Rectal smooth muscle tissue (tissue), 1 donor: ENCODE results near the gene GLYR1.

Experiments
- H3K27ac ChIP-seq: one replicate; pipeline ENCODE4 v1.7.0; 2013; ENCODE audit warnings: low read depth, low read length, inconsistent platforms
- H3K27me3 ChIP-seq: one replicate; pipeline ENCODE4 v1.7.0; 2013; ENCODE audit warnings: low read length; ENCODE audit not compliant: control insufficient read depth, insufficient read depth
- H3K36me3 ChIP-seq: one replicate; pipeline ENCODE4 v1.7.0; 2013; ENCODE audit warnings: low read length; ENCODE audit not compliant: control insufficient read depth, insufficient read depth
- H3K4me1 ChIP-seq: one replicate; pipeline ENCODE4 v1.7.0; 2013; ENCODE audit warnings: low read length; ENCODE audit not compliant: control insufficient read depth, insufficient read depth
- H3K4me3 ChIP-seq: one replicate; pipeline ENCODE4 v1.7.0; 2013; ENCODE audit warnings: low read length
- H3K9ac ChIP-seq: one replicate; pipeline ENCODE4 v1.7.0; 2013; ENCODE audit warnings: low read length

Gene GLYR1

DNA sequence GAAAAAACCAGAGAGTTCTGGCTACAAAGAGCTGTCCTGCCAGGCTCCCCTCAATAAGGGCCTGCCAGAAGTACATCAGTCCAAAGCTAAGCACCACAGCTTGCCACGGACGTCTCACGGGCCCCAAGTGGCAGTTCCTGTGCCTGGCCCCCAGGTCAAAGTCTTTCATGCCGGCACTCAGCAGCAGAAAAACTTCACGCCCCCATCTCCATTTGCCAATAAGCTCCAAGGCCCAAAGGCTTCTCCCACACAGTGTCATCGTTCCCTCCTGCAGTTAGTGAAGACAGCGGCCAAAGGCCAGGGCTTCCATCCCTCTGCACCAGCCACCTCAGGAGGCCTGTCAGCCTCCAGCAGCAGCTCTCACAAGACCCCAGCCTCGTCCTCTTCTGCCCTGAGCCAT lies 27.6 kb upstream of the GLYR1 start:
- Histone ChIP-seq H3K4me3 (no peak overlapping the region), H3K27ac (no peak overlapping the region), H3K4me1 (no peaks in the 10 kb centered on the region), H3K9ac (no peak overlapping the region), H3K36me3 (peaks cover 53% of the 10 kb centered on the region), H3K27me3 (no peaks in the 10 kb centered on the region)

DNA sequence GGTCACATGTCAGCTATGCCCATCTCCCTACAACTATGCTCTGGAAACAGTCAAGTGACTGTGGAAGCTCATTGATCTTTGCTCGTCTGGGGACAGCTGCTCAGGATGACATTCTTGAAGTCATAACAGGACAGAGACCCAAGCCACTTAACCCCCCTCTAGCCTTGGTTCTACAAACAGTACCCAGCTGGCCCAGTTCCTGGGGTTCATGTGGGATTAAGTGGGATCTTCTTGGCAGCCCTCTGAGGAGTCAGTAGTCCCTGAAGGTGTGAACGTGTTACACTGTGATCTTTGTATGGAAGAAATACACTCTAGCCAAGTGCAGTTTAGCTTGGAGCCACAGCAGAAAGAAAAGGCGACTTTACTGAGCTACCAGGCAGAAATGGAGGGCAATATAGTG lies 26.0 kb upstream of the GLYR1 start:
- Histone ChIP-seq H3K9ac (no peak overlapping the region), H3K27me3 (no peaks in the 10 kb centered on the region), H3K36me3 (peaks cover 44% of the 10 kb centered on the region), H3K27ac (no peak overlapping the region), H3K4me1 (no peaks in the 10 kb centered on the region), H3K4me3 (no peak overlapping the region)

DNA sequence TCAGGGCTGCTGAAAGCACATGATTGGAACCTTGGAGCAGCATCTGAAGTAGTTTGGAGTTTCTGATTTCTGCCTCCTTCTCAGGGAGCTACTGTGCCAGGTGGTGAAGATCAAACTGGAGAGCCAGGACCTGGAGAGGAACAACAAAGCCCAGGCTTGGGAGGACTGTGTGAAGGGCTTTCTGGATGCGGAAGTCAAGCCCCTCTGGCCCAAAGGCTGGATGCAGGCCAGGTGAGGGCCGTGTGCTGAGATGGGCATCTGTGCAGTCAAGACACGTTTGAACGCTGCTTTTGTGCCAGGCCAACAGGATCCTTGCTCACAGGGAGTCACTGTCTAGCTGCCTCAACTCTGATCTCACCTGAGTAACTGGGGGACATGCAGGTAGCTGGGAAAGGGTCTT lies 24.0 kb upstream of the GLYR1 start:
- Histone ChIP-seq H3K4me1 (no peaks in the 10 kb centered on the region), H3K4me3 (no peak overlapping the region), H3K36me3 (peaks cover 30% of the 10 kb centered on the region), H3K27ac (no peak overlapping the region), H3K9ac (no peak overlapping the region), H3K27me3 (no peaks in the 10 kb centered on the region)

DNA sequence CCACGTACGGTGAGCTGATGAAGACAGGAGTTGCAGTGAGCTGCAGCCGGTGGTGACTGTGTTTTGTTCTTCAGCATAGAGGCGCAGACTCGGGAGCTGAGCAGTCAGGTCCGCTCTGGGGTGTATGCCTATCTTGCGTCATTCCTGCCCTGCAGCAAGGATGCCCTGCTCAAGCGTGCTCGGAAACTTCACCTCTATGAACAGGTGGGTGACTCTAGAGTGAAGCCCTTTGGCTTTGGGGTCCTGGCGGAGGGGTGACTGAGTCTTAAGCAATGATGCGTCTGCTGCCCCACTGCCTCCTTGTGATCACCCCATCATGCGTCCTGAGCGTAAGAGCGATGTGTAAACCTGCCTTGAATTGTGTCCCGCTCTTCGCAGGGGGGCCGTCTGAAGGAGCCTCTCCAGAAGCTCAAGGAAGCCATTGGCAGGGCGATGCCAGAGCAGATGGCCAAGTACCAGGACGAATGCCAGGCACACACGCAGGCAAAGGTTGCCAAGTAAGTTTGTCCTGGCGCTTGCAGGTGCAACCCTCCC lies 23.1 kb upstream of the GLYR1 start:
- no peak overlapping the region for H3K27ac ChIP-seq
- no peaks in the 10 kb centered on the region for H3K4me1 ChIP-seq
- H3K4me3 ChIP-seq: no peak overlapping the region
- no peaks in the 10 kb centered on the region for H3K27me3 ChIP-seq
- peaks cover 26% of the 10 kb centered on the region for H3K36me3 ChIP-seq
- H3K9ac ChIP-seq: no peak overlapping the region

DNA sequence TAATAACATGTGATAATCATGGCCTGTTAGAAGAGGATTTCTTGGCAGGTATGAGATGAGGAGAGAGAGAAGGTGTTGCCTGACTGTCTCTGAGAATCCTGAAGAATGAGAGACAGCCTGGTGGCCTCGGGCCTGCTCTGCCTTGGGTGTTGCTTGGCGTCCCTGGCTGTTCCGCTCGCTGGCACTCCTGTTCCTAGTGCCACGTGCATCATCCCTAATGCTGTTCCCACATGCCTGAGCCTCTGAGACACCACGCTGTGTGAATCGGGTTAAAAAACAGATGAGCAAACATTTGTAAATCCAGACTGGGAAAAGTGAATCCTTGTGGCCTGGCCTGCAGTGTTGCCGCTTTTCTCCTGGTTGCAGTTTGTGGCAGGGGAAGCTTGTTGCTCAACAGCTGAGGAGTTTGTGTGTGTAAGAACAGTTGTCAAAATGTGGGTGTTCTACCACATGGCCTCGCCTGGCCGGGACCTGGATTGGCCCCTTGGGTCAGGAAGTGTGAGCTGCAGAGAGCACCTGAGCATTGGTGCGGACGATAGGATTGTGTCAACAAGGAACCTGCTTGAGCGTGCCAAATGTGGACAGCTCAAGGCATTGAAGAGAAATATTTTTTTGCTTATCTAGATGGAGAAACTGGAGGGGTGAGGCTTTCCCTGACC lies 22.2 kb upstream of the GLYR1 start:
- Histone ChIP-seq H3K27me3 (no peaks in the 10 kb centered on the region), H3K27ac (no peak overlapping the region), H3K4me3 (no peak overlapping the region), H3K36me3 (peaks cover 21% of the 10 kb centered on the region), H3K9ac (no peak overlapping the region), H3K4me1 (no peaks in the 10 kb centered on the region)

DNA sequence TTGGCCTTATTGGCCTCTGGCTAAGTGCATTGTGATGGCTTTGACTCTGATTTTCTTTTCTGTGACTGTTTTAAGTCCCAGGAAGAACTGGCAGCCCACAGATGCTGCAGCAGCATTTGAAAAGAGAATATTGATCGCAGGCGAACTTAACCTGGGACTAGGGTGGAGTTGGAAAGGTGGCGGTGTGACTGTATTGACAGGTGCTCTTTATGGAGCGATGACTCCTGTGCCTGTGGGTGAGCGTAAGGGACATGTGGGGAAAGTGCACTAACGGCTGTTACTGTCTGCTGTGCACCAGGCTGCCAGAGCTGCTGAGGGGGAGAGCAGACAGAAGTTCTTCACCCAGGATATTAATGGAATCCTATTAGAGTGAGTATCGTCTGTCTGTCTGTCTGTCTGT lies 21.4 kb upstream of the GLYR1 start:
- no peaks in the 10 kb centered on the region for H3K27me3 ChIP-seq
- H3K9ac ChIP-seq: no peak overlapping the region
- H3K4me1 ChIP-seq: no peaks in the 10 kb centered on the region
- no peak overlapping the region for H3K4me3 ChIP-seq
- H3K27ac ChIP-seq: no peak overlapping the region
- H3K36me3 ChIP-seq: peaks cover 13% of the 10 kb centered on the region

DNA sequence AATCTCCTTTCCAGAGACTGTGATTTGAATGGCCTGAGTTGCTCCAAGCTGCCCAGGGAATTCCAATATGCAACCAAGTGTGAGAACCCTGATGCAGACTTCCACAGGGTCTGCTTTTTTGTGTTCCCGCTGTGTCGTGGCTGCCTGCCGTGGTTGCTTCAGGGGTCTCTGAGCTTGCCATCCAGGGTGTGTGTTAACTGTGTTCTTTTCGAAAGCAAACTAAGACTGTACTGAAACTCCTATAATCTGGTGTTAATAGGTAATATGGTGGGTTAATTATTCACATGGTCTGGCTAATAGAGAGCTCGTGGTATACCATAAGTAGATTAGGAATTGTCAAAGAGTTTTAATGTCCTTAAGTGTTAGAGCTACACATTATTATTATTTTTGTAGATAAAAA lies 20.9 kb upstream of the GLYR1 start:
- no peak overlapping the region for H3K27ac ChIP-seq
- H3K36me3 ChIP-seq: peaks cover 9% of the 10 kb centered on the region
- H3K9ac ChIP-seq: no peak overlapping the region
- no peaks in the 10 kb centered on the region for H3K27me3 ChIP-seq
- no peak overlapping the region for H3K4me3 ChIP-seq
- H3K4me1 ChIP-seq: no peaks in the 10 kb centered on the region

DNA sequence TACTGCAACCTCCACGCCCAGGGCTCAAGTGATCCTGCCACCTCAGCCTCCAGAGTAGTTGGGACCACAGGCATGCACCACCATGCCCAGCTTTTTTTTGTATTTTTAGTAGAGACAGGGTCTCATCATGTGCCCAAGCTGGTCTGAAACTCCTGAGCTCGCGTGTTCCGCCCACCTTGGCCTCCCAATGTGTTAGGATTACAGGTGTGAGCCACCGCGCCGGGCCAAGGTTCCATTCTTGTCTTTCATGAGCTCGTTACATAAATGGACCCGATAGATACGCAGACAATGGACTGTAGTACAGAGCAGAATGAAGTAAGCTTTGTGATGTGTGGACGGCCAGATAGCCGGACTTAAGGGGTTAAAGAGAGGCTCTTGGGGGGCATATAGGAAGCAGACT lies 19.5 kb upstream of the GLYR1 start:
- H3K9ac ChIP-seq: no peak overlapping the region
- H3K36me3 ChIP-seq: peaks cover 4% of the 10 kb centered on the region
- H3K4me1 ChIP-seq: no peaks in the 10 kb centered on the region
- no peaks in the 10 kb centered on the region for H3K27me3 ChIP-seq
- no peak overlapping the region for H3K4me3 ChIP-seq
- no peak overlapping the region for H3K27ac ChIP-seq

DNA sequence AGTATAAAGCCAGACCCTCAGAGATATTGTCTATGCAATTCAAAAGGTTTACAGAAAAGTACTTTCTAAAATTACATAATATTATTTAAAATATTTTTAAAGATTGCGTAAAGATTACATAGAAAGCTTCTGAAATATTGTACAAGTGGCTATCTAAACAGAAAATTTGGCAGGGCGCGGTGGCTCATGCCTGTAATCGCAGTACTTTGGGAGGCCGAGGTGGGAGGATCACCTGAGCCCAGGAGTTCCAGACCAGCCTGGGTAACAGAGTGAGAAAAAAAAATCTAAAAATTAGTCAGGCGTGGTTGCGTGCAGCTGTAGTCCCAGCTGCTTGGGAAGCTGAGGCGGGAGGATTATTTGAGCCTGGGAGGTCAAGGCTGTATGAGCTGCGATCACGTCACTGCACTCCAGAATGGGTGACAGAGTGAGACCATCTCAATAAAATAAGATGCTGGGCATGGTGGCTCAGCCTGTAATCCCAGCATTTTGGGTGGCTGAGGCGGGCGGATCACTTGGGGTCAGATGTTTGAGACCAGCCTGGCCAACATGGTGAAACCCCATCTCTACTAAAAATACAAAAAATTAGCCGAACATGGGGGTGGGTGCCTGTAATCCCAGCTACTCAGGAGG lies 18.3 kb upstream of the GLYR1 start:
- Histone ChIP-seq H3K36me3 (peaks cover 11% of the 10 kb centered on the region), H3K4me3 (no peak overlapping the region), H3K4me1 (no peaks in the 10 kb centered on the region), H3K9ac (no peak overlapping the region), H3K27me3 (no peaks in the 10 kb centered on the region), H3K27ac (no peak overlapping the region)

DNA sequence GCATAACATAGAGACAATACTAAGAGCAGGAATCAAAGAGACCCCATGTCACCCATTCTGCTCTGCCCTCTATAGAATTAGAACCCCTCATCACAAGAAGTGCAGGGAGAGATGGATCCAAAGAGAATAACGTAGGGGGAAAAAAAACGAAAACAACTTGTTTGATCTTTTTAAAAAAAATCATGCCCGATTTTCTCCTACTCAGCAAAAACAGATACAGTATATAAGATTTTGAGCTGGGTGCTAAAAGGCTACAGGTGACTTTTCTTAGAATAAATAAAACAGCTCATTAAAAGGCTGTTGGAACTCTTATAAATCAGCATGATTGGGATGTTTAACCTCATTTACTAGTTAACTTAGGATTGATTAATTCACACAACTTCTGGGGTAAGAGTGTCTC lies 17.6 kb upstream of the GLYR1 start:
- no peaks in the 10 kb centered on the region for H3K27me3 ChIP-seq
- peaks cover 17% of the 10 kb centered on the region for H3K36me3 ChIP-seq
- no peak overlapping the region for H3K27ac ChIP-seq
- H3K4me3 ChIP-seq: no peak overlapping the region
- no peak overlapping the region for H3K9ac ChIP-seq
- H3K4me1 ChIP-seq: no peaks in the 10 kb centered on the region

DNA sequence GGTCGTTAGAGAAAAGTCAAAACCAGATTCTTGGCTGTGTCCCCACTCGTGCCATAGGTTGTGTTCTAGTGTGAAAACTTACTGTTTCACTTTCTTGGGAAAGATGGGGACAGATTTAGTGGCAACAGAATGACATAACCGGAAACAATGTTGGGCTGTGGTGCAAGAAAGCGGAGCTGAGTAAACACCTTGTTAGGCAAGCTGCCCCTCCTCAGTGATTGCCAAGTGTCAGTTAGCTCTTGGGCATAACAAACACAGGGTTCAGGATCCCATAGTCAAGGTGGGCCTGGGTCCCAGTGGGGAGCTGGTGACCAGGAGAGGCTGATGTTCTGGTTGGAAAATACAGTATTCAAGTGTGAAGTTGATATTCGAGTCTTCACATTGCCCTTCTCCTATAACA lies 15.6 kb upstream of the GLYR1 start:
- Histone ChIP-seq H3K36me3 (peaks cover 31% of the 10 kb centered on the region), H3K27ac (no peak overlapping the region), H3K27me3 (no peaks in the 10 kb centered on the region), H3K4me3 (no peak overlapping the region), H3K9ac (no peak overlapping the region), H3K4me1 (no peaks in the 10 kb centered on the region)

DNA sequence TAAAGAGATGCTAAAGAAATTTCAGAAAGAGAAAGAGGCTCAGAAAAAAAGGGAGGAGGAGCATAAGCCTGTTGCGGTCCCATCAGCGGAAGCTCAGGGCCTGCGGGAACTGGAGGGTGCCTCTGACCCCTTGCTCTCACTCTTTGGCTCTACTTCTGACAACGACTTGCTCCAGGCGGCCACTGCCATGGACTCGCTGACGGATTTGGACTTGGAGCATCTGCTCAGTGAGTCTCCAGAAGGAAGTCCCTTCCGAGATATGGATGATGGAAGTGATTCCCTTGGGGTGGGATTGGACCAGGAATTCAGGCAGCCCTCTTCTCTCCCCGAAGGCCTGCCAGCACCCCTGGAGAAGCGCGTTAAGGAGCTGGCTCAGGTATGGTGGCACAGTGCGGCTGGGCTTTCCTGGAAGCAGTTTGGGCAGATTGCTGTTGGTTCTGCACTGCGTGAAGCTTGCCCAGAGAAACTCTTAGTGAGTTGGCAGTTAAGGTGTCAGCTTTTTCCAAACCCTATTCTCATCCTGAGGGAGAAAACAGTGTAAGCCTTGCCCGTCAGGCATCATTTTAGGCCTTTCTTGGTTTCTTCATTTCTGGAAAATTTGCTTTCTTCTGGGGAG lies 13.7 kb upstream of the GLYR1 start:
- Histone ChIP-seq H3K4me1 (no peaks in the 10 kb centered on the region), H3K36me3 (peaks cover 39% of the 10 kb centered on the region), H3K27ac (no peak overlapping the region), H3K27me3 (no peaks in the 10 kb centered on the region), H3K9ac (no peak overlapping the region), H3K4me3 (no peak overlapping the region)

DNA sequence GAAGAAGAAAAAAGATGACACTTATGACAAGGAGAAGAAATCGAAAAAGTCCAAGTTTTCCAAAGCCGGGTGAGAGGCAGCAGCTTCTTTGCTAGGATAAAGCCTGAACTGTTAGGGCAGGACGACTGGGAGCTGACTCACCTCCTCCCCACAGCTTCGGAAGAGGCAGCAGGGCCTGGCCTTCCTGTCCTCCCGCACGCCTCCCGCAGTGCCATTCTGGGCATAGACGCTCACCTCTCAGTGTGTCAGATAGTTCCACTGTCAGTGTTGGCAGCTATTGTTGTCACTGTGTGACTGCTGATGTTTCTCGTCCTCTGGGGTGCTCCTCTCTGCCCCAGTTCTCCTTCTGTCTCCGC lies 12.8 kb upstream of the GLYR1 start:
- H3K4me3 ChIP-seq: no peak overlapping the region
- peaks cover 41% of the 10 kb centered on the region for H3K36me3 ChIP-seq
- H3K27ac ChIP-seq: no peak overlapping the region
- H3K27me3 ChIP-seq: no peaks in the 10 kb centered on the region
- no peaks in the 10 kb centered on the region for H3K4me1 ChIP-seq
- no peak overlapping the region for H3K9ac ChIP-seq
